Upper lobe of right lung (tissue), 1 donor: ENCODE measurements around the gene LRCH2. TPM values are rescaled to one million over a fixed set of nuclear protein-coding genes. Genes with fewer than 3 reads are reported as not detected.

ENCODE experiments used
- ATAC-seq: fragments of 200-7000 bp; cut with Tn5 transposase; one replicate; pipeline ENCODE4 v1.9.1; 2020; ENCODE audit warnings: mild to moderate bottlenecking, moderate library complexity
- DNase-seq: peaks from one replicate; pipeline ENCODE4 v3.0.0-alpha.2; 2020
- H3K27ac ChIP-seq: fragments of 200-600 bp; one replicate; pipeline ENCODE4 v1.8.0; 2022
- H3K27me3 ChIP-seq: fragments of 200-600 bp; one replicate; pipeline ENCODE4 v1.8.0; 2022; ENCODE audit warnings: mild to moderate bottlenecking
- H3K36me3 ChIP-seq: fragments of 200-600 bp; one replicate; pipeline ENCODE4 v1.8.0; 2022
- H3K4me1 ChIP-seq: fragments of 200-600 bp; one replicate; pipeline ENCODE4 v1.8.0; 2022
- H3K4me3 ChIP-seq: fragments of 200-600 bp; one replicate; pipeline ENCODE4 v1.8.0; 2022; ENCODE audit warnings: mild to moderate bottlenecking
- H3K9me3 ChIP-seq: fragments of 200-600 bp; one replicate; pipeline ENCODE4 v1.8.0; 2022
- intact Hi-C: fragments of 100-400 bp; cut with DNase I; formaldehyde crosslinking; loops from one replicate; pipeline ENCODE4 v1.11.0; 2022
- total RNA-seq: library from RNA; stranded (reverse); fragmentation: NEBNext Ultra II Directional; extraction: Animal tissue kit (Norgen Biotek cat#: 25700); gene quantifications from one replicate; pipeline ENCODE4 v1.2.1, GENCODE V29; 2021
- TF ChIP-seq, protein P1 (sequence below): fragments of 200-600 bp; IDR thresholded peaks from one replicate; pipeline ENCODE4 v1.8.0; 2022; ENCODE audit warnings: antibody characterized with exemption
- donor health status: DM: no; HTN: yes; CAD: no; lungs with severe emphysema.

LRCH2 gene
- total RNA-seq, 1 donor from 2014 or later = 7.1 TPM

GRCh38 chrX:115192244-115192700, 41.6 kb downstream of the LRCH2 start:
- TF ChIP-seq, protein P1, sequence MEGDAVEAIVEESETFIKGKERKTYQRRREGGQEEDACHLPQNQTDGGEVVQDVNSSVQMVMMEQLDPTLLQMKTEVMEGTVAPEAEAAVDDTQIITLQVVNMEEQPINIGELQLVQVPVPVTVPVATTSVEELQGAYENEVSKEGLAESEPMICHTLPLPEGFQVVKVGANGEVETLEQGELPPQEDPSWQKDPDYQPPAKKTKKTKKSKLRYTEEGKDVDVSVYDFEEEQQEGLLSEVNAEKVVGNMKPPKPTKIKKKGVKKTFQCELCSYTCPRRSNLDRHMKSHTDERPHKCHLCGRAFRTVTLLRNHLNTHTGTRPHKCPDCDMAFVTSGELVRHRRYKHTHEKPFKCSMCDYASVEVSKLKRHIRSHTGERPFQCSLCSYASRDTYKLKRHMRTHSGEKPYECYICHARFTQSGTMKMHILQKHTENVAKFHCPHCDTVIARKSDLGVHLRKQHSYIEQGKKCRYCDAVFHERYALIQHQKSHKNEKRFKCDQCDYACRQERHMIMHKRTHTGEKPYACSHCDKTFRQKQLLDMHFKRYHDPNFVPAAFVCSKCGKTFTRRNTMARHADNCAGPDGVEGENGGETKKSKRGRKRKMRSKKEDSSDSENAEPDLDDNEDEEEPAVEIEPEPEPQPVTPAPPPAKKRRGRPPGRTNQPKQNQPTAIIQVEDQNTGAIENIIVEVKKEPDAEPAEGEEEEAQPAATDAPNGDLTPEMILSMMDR = no peak
- Histone ChIP-seq H3K9me3 (no peaks in the 10 kb centered on the region), H3K27me3 (no peaks in the 10 kb centered on the region), H3K4me3 (no peak overlapping the region), H3K27ac (no peak overlapping the region), H3K4me1 (no peaks in the 10 kb centered on the region), H3K36me3 (no peaks in the 10 kb centered on the region)
- intact Hi-C loops = no loop called here
- DNase-seq = no peak
- no peak for ATAC-seq

DNA sequence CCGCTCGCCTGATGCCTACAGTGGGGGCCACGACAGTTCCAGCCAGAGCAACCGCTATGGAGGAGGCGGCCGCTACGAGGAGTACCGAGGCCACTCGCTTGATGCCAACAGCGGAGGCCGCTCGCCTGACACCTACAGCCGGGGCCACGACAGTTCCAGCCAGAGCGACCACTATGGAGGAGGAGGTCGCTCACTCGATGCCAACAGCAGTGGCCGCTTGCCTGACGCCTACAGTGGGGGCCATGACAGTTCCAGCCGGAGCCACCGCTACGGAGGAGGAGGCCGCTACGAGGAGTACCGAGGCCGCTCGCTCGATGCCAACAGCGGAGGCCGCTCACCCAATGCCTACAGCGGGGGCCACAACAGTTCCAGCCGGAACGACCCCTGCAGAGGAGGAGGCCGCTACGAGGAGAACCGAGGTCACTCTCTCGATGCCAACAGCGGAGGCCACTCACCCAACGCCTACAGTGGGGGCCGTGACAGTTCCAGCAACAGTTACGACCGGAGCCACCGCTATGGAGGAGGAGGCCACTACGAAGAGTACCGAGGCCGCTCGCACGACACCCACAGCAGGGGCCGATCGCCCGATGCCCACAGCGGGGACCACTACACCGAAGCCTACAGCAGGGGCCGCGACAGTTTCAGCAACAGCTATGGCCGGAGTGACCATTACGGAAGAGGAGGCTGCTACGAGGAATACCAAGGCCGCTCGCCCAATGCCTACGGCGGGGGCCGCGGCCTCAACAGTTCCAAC, 42.2 kb downstream of the LRCH2 start:
- intact Hi-C loops = no loop called here
- ATAC-seq = no peak
- no peak for DNase-seq
- Histone ChIP-seq H3K27ac (no peak overlapping the region), H3K9me3 (no peaks in the 10 kb centered on the region), H3K4me1 (no peaks in the 10 kb centered on the region), H3K27me3 (no peaks in the 10 kb centered on the region), H3K4me3 (no peak overlapping the region), H3K36me3 (no peaks in the 10 kb centered on the region)
- TF ChIP-seq, protein P1 = no peak

GRCh38 chrX:115190636-115191489, 43.0 kb downstream of the LRCH2 start:
- Histone ChIP-seq H3K4me3 (no peak overlapping the region), H3K9me3 (no peaks in the 10 kb centered on the region), H3K36me3 (no peaks in the 10 kb centered on the region), H3K27ac (no peak overlapping the region), H3K4me1 (no peaks in the 10 kb centered on the region), H3K27me3 (no peaks in the 10 kb centered on the region)
- intact Hi-C loops = no loop called here
- TF ChIP-seq, protein P1 = no peak
- ATAC-seq (no peak), DNase-seq (no peak)

DNA sequence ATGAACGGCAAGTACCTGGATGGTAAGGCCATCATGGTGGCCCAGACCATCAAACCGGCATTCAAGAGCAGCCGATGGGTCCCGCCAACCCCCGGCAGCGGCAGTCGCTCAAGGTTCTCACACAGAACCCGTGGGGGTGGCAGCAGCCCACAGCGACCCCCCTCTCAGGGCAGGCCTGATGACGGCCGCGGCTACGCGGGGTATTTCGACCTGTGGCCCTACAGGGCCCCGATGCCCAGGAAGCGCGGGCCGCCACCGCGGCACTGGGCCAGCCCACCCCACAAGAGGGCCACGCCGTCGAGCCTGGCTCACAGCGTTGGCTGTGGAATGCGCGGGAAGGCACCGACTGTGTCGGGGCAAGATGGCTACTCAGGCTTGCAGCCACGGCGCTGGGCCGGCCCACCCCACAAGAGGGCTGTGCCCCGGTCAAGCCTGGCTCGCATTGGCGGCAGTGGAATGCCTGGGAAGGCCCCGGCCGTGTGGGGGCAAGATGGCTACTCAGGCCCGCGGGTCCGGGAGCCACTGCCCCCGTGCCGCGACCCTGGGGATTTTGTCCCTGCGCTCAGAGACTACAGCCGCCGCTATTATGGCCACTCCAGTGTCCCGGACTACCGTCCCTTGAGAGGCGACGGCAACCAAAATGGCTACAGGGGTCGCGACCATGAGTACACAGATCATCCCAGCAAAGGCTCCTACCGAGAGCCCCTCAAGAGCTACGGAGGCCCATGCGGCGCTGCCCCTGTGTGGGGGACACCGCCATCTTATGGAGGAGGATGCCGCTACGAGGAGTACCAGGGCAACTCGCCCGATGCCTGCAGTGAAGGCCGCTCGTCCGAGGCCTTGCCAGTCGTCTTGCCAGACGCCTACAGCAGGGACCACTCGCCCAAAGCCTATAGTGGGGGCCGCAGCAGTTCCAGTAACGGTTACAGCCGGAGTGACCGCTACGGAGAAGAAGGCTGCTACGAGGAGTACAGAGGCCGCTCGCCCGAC, 44.0 kb downstream of the LRCH2 start:
- Histone ChIP-seq H3K27ac (no peak overlapping the region), H3K27me3 (no peaks in the 10 kb centered on the region), H3K4me1 (no peaks in the 10 kb centered on the region), H3K9me3 (no peaks in the 10 kb centered on the region), H3K4me3 (no peak overlapping the region), H3K36me3 (no peaks in the 10 kb centered on the region)
- ATAC-seq (no peak), DNase-seq (no peak)
- TF ChIP-seq, protein P1 = no peak
- intact Hi-C loops = no loop called here

DNA sequence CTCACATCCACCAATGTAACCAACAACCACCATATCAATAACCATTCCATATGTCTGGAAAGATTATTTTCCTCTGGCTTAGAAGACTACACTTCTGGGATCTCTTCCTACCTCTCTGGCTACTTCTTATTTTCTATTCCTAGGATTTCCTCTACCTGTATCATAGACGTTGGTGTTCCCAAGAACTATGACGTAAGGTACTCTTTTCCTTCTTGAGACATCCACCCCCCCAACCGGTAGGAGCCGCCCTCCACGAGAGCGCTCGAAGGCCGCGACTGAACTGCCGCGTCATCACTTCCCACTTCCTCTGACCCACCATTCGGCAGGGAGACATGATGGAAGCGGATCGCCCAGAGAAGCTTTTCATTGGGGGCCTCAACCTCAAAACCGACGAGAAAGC, 44.8 kb downstream of the LRCH2 start, which contains the start of gene RBMXL3:
RBMXL3 (plus strand) TSS at position 301 of the 400 bp plus-strand sequence; CDS start at position 333, 32 bp downstream.
- no peak within 1 kb of the TSS for H3K4me3 ChIP-seq
- H3K27ac ChIP-seq = no peak within 1 kb of the TSS
- TF ChIP-seq, protein P1 = no peak
- H3K36me3 ChIP-seq = no peaks in the 10 kb centered on the region
- ATAC-seq (no peak), DNase-seq (no peak)
- no peaks in the 10 kb centered on the region for H3K27me3 ChIP-seq
- no peaks in the 10 kb centered on the region for H3K9me3 ChIP-seq
- no peaks in the 10 kb centered on the region for H3K4me1 ChIP-seq
- intact Hi-C loops = no loop called here
